Keratinocyte (primary cell): Measurements from ENCODE around the gene ZNHIT3.

Source experiments
- CTCF ChIP-seq, 3 experiments: IDR thresholded peaks in 1 of 3; conservative IDR thresholded peaks in 1 of 3; optimal IDR thresholded peaks in 1 of 3; 2 replicates in 2 of 3; 3 replicates in 1 of 3; pipeline versions ENCODE3 to v1.5.1; 2011; ENCODE audit warnings: low read length in 3 of 3, mild to moderate bottlenecking in 3 of 3, moderate library complexity in 2 of 3, control low read depth in 1 of 3, inconsistent platforms in 1 of 3; ENCODE audit not compliant: insufficient read depth in 2 of 3; ENCODE audit errors: extremely low read depth in 1 of 3
- EZH2 ChIP-seq: IDR thresholded peaks from one replicate; pipeline ENCODE4 v1.6.1; 2012; ENCODE audit warnings: inconsistent platforms, mild to moderate bottlenecking, low read length, moderate library complexity

- no peak for TF ChIP-seq EZH2
- TF ChIP-seq CTCF (optimal IDR thresholded peaks at IDR 0.05 in 1 of 3, IDR thresholded peaks at IDR 0.05 in 1 of 3, conservative IDR thresholded peaks at IDR 0.05 in 1 of 3; ENCODE audit: extremely low read depth in 1 of 3, insufficient read depth in 2 of 3, low read length in 3 of 3) = peak; percentile 1 to 31 (median 11)
Measured at GRCh38 chr17:36544044-36544306, 57.5 kb downstream of the ZNHIT3 start.
